NT2/D1 (cell line): ENCODE measurements around the gene FOXA1.

Experiments
- SUZ12 ChIP-seq: IDR thresholded peaks from 2 replicates; pipeline ENCODE4 v1.6.1; 2011; ENCODE audit not compliant: insufficient read length, insufficient read depth; ENCODE audit errors: extremely low read depth
- YY1 ChIP-seq: IDR thresholded peaks from 2 replicates; pipeline ENCODE4 v1.6.1; 2011; ENCODE audit not compliant: insufficient read length, insufficient read depth

- TF ChIP-seq SUZ12 (no peak), YY1 (no peak)
These were observed 5.9 kb downstream of the FOXA1 start for GRCh38 chr14:37588956-37589714.
